ENCODE results near the gene NOS3.

NOS3 gene

DNA sequence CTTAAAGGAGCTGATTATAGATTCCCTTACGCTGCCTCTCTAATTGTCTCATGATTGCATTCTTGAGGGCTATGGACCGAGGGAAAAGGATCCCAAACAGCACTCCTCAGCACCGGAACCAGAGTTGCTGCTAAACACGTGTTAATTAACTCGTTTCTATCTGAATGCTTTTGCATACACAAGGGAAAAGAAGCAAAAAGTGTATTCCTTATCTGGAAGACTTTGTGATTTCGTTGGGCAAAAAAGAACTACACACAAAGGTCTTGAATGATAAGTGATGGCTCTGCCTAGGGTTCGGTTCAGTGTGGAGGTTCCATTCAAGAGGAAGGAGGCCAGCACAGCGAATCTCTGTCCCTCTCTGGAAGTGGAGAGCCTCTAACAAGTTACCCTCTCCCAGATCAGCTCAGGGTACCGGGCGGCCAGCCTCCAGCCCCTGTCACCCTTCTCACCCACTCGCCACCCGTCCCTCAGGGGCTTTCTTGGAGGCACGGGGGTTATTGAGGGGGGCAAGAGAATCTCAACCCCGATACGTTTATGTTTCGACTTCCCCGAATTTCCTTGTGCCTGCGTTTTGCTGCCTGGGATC, 68.1 kb downstream of the NOS3 start:
- TF ChIP-seq, protein P1, sequence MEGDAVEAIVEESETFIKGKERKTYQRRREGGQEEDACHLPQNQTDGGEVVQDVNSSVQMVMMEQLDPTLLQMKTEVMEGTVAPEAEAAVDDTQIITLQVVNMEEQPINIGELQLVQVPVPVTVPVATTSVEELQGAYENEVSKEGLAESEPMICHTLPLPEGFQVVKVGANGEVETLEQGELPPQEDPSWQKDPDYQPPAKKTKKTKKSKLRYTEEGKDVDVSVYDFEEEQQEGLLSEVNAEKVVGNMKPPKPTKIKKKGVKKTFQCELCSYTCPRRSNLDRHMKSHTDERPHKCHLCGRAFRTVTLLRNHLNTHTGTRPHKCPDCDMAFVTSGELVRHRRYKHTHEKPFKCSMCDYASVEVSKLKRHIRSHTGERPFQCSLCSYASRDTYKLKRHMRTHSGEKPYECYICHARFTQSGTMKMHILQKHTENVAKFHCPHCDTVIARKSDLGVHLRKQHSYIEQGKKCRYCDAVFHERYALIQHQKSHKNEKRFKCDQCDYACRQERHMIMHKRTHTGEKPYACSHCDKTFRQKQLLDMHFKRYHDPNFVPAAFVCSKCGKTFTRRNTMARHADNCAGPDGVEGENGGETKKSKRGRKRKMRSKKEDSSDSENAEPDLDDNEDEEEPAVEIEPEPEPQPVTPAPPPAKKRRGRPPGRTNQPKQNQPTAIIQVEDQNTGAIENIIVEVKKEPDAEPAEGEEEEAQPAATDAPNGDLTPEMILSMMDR (conservative IDR thresholded peaks at IDR 0.05; ENCODE audit: low read length): no peak
- peak overlapping the region; percentile 88 for H3K4me3 ChIP-seq (ENCODE audit: low read length)
- DNase-seq (ENCODE audit: low read depth): peak; percentile 45

DNA sequence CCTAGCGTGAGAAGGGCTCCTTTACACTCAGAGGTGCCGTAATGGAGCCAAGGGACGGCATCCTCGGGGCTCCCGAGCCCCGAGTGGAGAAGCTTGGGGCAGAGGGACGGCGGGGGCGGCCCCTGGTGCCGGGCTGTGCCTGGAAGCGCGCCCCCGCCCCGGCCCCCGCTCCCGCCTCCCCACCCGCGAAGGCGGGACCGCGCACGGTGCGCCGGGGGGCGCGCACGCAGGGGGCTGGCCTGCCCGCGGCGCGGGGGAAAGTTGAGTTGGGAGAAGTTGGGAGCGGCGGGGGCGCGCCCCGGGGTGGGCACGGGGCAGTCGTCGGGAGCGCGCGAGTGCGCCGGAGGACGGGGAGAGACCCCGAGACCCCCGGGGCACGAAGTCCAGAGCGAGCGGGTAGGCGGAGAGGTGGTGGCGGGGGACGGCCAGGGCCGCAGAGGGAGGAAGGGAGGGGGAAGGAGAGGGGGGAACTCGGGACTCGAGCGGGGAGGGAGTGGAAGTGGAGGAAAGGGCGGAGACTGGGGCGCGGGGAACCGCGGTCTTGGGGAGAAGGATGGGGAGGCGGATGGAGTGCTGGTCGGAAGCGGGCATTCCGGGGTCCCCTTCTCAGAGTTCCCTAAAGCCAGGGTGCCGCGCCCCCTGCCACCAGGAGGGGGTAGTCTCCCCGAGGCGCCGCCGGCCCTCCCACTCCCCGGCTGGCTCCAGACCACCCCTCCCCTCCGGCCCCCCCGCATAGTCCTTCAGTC, 68.7 kb downstream of the NOS3 start, which contains the start of gene SLC4A2:
SLC4A2 (plus strand) TSS at position 223 of the 746 bp plus-strand sequence. CDS start 2,399 bp downstream, outside the sequence.
- peak within 1 kb of the TSS; percentile 88 for H3K4me3 ChIP-seq (ENCODE audit: low read length)
- DNase-seq (ENCODE audit: low read depth): peak; percentile 63
- TF ChIP-seq, protein P1 (conservative IDR thresholded peaks at IDR 0.05; ENCODE audit: low read length): peak; percentile 38

DNA sequence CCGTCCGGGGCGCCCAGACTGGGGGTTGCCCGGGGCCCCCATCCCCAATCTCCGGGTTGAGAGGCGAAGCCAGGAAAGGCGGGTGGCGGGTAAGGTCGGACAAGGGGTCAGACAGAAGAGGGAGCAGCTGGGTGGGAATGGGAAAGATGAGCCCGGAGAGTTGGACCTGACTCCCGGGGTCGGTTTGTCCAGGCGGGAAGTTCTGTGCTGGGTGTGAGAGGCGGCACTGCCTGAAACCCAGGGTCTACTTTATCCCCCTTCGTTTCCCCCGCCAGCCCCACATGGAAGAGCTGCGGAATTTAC, 69.2 kb downstream of the NOS3 start:
- TF ChIP-seq, protein P1 (conservative IDR thresholded peaks at IDR 0.05; ENCODE audit: low read length): no peak
- DNase-seq (ENCODE audit: low read depth): no peak
- peak overlapping the region; percentile 88 for H3K4me3 ChIP-seq (ENCODE audit: low read length)

DNA sequence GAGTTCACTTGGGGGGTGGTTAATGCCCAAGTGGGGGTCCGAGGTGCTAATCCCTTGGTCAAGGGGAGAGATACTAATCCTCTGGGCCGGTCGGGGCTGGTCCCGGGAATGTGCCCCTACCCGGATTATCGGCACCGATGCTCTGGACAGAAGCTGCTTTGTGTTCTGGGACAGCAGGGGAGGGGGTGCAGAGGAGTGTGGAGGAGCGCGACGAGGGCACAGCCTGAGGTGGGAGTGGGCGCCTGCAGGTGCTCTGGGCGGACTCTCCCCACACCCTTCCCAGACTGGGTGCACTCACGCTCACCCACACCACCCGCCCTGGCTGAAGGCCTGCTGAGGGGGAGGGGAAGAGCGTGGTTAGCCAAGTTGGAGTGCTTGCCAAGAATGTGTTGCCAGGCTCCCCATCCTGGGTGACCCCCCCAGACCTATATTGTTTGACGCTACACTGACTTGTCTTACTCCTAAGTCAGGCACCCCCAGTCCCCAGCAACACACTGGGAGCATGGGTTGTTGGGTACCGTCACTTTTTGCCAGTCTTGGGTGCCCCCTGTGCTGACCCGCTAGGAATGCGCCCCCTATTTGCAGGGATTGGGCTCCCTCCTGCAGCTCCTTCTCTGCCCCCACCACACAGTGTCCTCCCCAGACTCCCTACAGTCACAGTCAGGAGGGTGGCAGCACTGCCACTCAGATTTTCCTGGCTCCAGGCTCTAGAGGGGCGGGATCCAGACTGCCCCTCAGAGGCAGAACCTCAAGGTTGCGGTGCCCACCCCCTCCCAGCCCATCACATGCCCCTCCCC, 69.8 kb downstream of the NOS3 start:
- DNase-seq (ENCODE audit: low read depth): no peak
- TF ChIP-seq, protein P1 (conservative IDR thresholded peaks at IDR 0.05; ENCODE audit: low read length): 0 out of 2 replicates have a peak, but pooled peaks have one; percentile 7

DNA sequence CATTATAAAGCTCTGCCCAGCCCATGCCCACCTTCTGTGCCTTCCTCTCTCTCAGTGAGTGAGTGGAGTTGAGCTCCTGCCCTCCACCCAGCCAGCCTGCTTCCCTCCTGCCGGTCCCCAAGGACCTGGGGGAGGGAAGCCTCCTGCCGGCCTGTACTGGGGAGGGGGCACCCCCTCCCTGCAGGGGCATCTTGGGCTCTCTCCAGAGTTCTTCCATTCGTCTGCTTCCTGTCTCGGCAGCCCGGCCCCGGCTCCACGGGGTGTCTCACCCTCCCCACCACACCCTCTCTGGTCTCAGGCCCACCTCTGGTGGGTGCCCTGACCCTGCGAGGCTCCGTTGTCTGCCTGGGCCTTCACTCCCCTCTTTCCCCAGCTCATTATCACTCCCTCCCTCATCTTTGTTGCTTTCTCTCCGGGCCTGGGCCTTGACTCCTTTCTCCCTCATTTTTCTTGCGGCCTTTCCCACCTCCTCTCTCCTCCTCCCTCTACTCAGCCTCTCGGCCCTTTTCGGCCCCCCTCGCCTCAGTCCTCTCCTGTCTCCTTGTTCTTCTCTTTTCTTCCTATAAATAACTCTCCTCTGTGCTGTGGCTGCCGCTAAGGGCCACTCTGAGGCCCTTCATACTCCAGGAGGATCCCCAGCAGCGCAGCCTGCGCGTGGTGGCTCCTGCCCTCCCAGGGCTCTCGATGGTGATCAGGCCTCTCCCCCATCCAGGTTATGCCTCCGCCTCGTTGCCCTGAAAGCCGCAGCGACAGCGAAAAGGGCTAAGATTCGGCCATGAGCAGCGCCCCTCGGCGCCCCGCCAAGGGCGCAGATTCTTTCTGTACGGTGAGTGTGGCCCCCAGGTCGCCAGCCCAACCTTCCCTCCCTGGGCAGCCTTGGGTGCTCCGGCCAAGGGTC, 70.6 kb downstream of the NOS3 start:
- no peak for DNase-seq (ENCODE audit: low read depth)
- TF ChIP-seq, protein P1 (conservative IDR thresholded peaks at IDR 0.05; ENCODE audit: low read length): no peak
- H3K4me3 ChIP-seq (ENCODE audit: low read length): peak overlapping the region; percentile 88

More for the DNA sequence above, 69.8 kb downstream of the NOS3 start:
- peak overlapping the region; percentile 88 for H3K4me3 ChIP-seq (ENCODE audit: low read length)

DNA sequence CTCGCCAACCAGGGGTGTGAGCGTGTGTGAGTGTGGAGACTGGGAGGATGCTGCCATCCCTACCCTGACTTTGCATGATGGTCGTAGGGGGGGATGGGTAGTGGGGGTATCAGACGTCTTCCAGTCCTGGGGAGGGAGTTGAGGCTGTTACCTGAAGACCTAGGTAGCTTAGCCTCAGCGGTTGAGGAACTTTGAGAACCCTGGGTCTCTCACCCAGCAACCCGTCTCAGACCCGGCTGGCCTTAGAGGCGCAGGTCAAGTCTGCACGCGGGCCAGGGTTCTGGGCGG, 71.2 kb downstream of the NOS3 start:
- no peak for DNase-seq (ENCODE audit: low read depth)
- peak overlapping the region; percentile 9; the same call in 1 of the 2 replicates for H3K4me3 ChIP-seq (ENCODE audit: low read length)
- TF ChIP-seq, protein P1 (conservative IDR thresholded peaks at IDR 0.05; ENCODE audit: low read length): no peak
